Loucy (cell line): ENCODE data around the gene SLC25A11.
A peak's percentile ranks its signal among the peaks of the same experiment; 100 is the strongest.

Experiments used
- H2AFZ ChIP-seq: fragments of 200-600 bp; sonication (generic); 2 replicates; pipeline ENCODE4 v1.6.0; 2016; ENCODE audit warnings: antibody characterized with exemption, mild to moderate bottlenecking, low read length, moderate library complexity
- H3F3A ChIP-seq: fragments of 200-600 bp; 2 replicates; pipeline ENCODE4 v1.6.0; 2016; ENCODE audit warnings: antibody characterized with exemption, low read depth, mild to moderate bottlenecking
- H3K27me3 ChIP-seq: fragments of 200-600 bp; sonication (generic); 2 replicates; pipeline ENCODE4 v1.6.1; 2014; ENCODE audit warnings: low read length, mild to moderate bottlenecking; ENCODE audit not compliant: insufficient read depth, poor library complexity, severe bottlenecking
- H3K36me3 ChIP-seq: fragments of 200-600 bp; sonication (generic); 2 replicates; pipeline ENCODE4 v1.6.1; 2016; ENCODE audit warnings: low read length; ENCODE audit not compliant: insufficient read depth
- H3K4me1 ChIP-seq: fragments of 200-600 bp; sonication (generic); 2 replicates; pipeline ENCODE4 v1.5.1; 2014; ENCODE audit warnings: low read length, mild to moderate bottlenecking; ENCODE audit not compliant: insufficient read depth, poor library complexity, severe bottlenecking
- H3K4me2 ChIP-seq: fragments of 200-600 bp; sonication (generic); 2 replicates; pipeline ENCODE4 v1.6.0; 2014; ENCODE audit warnings: antibody characterized with exemption, low read length, low read depth, mild to moderate bottlenecking; ENCODE audit not compliant: poor library complexity, severe bottlenecking
- H3K4me3 ChIP-seq: fragments of 200-600 bp; sonication (generic); 2 replicates; pipeline ENCODE4 v1.5.1; 2014; ENCODE audit warnings: low read length, mild to moderate bottlenecking, mixed read lengths; ENCODE audit not compliant: poor library complexity, severe bottlenecking
- H3K79me2 ChIP-seq: fragments of 200-600 bp; sonication (generic); 2 replicates; pipeline ENCODE4 v1.6.1; 2014; ENCODE audit warnings: low read length; ENCODE audit not compliant: insufficient read depth
- H3K9ac ChIP-seq: fragments of 200-600 bp; sonication (generic); 2 replicates; pipeline ENCODE4 v1.6.0; 2014; ENCODE audit warnings: mild to moderate bottlenecking, low read depth, low read length, moderate library complexity; ENCODE audit not compliant: poor library complexity, severe bottlenecking
- H3K9me2 ChIP-seq: fragments of 200-600 bp; sonication (generic); replicated peaks from 2 replicates; pipeline ENCODE4 v1.6.1; 2016; ENCODE audit warnings: low read depth, low read length, mixed read lengths
- H3K9me3 ChIP-seq: fragments of 200-600 bp; sonication (generic); 2 replicates; pipeline ENCODE4 v1.6.1; 2014; ENCODE audit warnings: mild to moderate bottlenecking, antibody characterized with exemption, low read length, low read depth; ENCODE audit not compliant: insufficient read depth
- H4K20me1 ChIP-seq: fragments of 200-600 bp; sonication (generic); 2 replicates; pipeline ENCODE4 v1.6.0; 2014; ENCODE audit warnings: antibody characterized with exemption, low read length, mild to moderate bottlenecking; ENCODE audit not compliant: insufficient read depth, poor library complexity, severe bottlenecking
- EZH2phosphoT487 ChIP-seq: fragments of 200-600 bp; IDR thresholded peaks from 2 replicates; pipeline ENCODE4 v1.6.1; 2018; ENCODE audit warnings: antibody characterized with exemption, mild to moderate bottlenecking, moderate library complexity, borderline replicate concordance
- TF ChIP-seq, protein P1 (sequence below): fragments of 200-600 bp; sonication (generic); conservative IDR thresholded peaks from 2 replicates; pipeline ENCODE4 v1.5.1; 2014; ENCODE audit warnings: mild to moderate bottlenecking, antibody characterized with exemption, low read length

Gene SLC25A11

DNA sequence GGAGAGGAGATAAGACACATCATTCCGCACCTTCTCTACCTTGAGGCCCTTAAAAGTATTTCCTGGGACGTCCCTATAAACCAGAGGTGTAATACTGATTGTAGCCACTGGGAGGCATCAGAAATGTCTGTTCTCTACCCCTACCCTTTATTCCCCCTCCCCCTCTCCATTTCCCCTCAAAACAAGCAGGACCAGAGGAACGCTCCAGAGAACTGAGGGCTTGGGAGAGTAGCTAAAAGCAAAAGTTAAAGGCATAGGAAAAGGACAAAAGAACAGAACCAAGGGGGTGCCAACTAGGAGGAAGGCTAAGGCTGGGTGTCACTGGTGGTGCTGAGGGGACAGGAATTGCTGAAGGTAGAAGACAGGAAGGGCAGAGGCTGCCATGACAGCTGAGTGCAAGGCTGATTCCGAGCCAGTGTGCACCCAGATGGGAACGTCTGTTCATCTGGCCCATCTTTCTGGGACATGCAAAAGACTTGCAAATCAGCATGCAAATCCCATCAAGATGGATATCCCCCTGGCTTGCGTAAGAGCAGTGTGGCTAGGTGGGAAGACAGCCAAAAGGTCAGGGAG, 40.9 kb upstream of the SLC25A11 start:
- no peak overlapping the region for H3K9ac ChIP-seq
- H3K79me2 ChIP-seq = peaks cover under 1% of the 10 kb centered on the region; the same call in 1 of the 2 replicates
- H3K4me1 ChIP-seq = peaks cover 7% of the 10 kb centered on the region
- no peaks in the 10 kb centered on the region for H3K9me2 ChIP-seq
- H4K20me1 ChIP-seq = no peaks in the 10 kb centered on the region
- TF ChIP-seq EZH2phosphoT487 = no peak
- TF ChIP-seq, protein P1, sequence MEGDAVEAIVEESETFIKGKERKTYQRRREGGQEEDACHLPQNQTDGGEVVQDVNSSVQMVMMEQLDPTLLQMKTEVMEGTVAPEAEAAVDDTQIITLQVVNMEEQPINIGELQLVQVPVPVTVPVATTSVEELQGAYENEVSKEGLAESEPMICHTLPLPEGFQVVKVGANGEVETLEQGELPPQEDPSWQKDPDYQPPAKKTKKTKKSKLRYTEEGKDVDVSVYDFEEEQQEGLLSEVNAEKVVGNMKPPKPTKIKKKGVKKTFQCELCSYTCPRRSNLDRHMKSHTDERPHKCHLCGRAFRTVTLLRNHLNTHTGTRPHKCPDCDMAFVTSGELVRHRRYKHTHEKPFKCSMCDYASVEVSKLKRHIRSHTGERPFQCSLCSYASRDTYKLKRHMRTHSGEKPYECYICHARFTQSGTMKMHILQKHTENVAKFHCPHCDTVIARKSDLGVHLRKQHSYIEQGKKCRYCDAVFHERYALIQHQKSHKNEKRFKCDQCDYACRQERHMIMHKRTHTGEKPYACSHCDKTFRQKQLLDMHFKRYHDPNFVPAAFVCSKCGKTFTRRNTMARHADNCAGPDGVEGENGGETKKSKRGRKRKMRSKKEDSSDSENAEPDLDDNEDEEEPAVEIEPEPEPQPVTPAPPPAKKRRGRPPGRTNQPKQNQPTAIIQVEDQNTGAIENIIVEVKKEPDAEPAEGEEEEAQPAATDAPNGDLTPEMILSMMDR = peak; percentile 81
- no peak overlapping the region for H3K4me3 ChIP-seq
- H3K9me3 ChIP-seq = no peaks in the 10 kb centered on the region
- H3K36me3 ChIP-seq = peaks cover 8% of the 10 kb centered on the region; the same call in 1 of the 2 replicates
- H2AFZ ChIP-seq = no peak overlapping the region
- no peaks in the 10 kb centered on the region for H3F3A ChIP-seq
- H3K4me2 ChIP-seq = peak overlapping the region; percentile 21
- H3K27me3 ChIP-seq = no peaks in the 10 kb centered on the region

DNA sequence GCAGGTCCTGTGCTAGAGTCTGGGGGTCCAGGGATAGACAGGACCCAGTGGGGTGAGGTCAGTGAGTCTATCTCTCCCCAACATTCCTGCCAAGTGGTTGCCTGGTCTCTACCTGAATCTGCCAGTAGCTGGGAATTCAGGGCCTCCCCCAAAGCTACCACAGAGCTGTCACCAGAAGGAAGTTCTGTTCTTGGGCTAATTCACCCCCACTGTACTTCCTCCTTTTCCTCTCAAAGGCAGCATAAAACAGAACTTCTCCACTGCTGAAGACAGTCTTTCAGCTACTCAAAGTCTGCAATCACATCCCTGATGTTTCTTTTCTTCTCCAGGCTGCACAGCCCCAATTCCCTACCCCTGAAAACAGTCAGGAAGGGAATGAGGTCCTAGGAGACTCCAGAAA, 38.9 kb upstream of the SLC25A11 start:
- TF ChIP-seq, protein P1 = no peak
- TF ChIP-seq EZH2phosphoT487 = no peak
- Histone ChIP-seq H2AFZ (no peak overlapping the region), H3K9ac (no peak overlapping the region), H3F3A (no peaks in the 10 kb centered on the region), H3K36me3 (peaks cover 8% of the 10 kb centered on the region; the same call in 1 of the 2 replicates), H3K9me2 (no peaks in the 10 kb centered on the region), H3K9me3 (no peaks in the 10 kb centered on the region), H3K79me2 (no peaks in the 10 kb centered on the region), H3K4me1 (peaks cover 5% of the 10 kb centered on the region), H4K20me1 (no peaks in the 10 kb centered on the region), H3K27me3 (no peaks in the 10 kb centered on the region), H3K4me3 (no peak overlapping the region), H3K4me2 (no peak overlapping the region)

DNA sequence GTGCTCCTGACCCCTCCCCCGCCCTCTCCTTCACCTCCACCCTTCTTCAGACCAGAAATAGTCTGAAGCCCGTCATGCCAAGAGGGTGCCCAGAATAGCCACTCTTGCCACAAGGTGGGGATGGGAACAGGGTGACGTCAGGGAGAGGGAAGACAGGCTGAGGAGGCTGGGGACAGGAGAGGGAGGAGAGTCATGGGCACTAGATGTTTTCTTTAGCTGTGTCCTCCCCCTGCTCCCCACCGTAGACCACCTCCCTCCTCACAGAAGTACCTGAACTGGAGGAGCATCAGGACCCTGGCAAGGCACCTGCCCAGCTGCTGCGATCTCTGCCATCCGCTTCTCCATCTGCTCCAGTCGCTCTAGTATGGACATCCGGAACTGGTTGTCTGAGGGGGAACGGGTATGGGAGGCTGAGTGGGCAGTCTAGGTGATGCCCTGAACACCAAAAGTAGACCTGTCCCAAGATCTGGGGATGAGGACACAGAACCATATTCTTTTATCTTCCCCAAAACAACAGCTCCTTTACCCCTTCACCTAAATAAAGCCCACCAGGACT, 34.3 kb upstream of the SLC25A11 start:
- peaks cover 8% of the 10 kb centered on the region for H3K4me1 ChIP-seq
- no peaks in the 10 kb centered on the region for H3F3A ChIP-seq
- no peak overlapping the region for H3K4me3 ChIP-seq
- H4K20me1 ChIP-seq = no peaks in the 10 kb centered on the region
- TF ChIP-seq EZH2phosphoT487 = no peak
- TF ChIP-seq, protein P1 = no peak
- no peak overlapping the region for H2AFZ ChIP-seq
- H3K9me2 ChIP-seq = no peaks in the 10 kb centered on the region
- peaks cover 6% of the 10 kb centered on the region; the same call in 1 of the 2 replicates for H3K79me2 ChIP-seq
- H3K27me3 ChIP-seq = no peaks in the 10 kb centered on the region
- peaks cover 3% of the 10 kb centered on the region; the same call in 1 of the 2 replicates for H3K36me3 ChIP-seq
- H3K9ac ChIP-seq = no peak overlapping the region
- no peak overlapping the region for H3K4me2 ChIP-seq
- no peaks in the 10 kb centered on the region for H3K9me3 ChIP-seq
